Retinal pigment epithelial cell (primary cell): ENCODE measurements around the gene VPS51.

Source experiments
- DNase-seq: peaks from one replicate; pipeline ENCODE4 v3.0.0-alpha.2; 2010; ENCODE audit warnings: low read depth
- H3K4me3 ChIP-seq: 2 replicates; pipeline ENCODE4 v1.5.1; 2011; ENCODE audit warnings: mild to moderate bottlenecking, low read length, control low read depth, moderate library complexity
- CTCF ChIP-seq: conservative IDR thresholded peaks from 2 replicates; pipeline ENCODE4 v1.5.1; 2011; ENCODE audit warnings: low read depth, low read length, control low read depth, inconsistent platforms

The VPS51 gene

GRCh38 chr11:65104628-65105027 is 8.6 kb downstream of the VPS51 start:
- no peak for TF ChIP-seq CTCF
- no peak overlapping the region for H3K4me3 ChIP-seq
- no peak for DNase-seq

- TF ChIP-seq CTCF: no peak
- no peak for DNase-seq
- H3K4me3 ChIP-seq: no peak overlapping the region
Measured at GRCh38 chr11:65107078-65107477, 11.1 kb downstream of the VPS51 start.

GRCh38 chr11:65107751-65108468 is 11.9 kb downstream of the VPS51 start:
- TF ChIP-seq CTCF: no peak
- no peak for DNase-seq
- H3K4me3 ChIP-seq: no peak overlapping the region

GRCh38 chr11:65108469-65109123 is 12.6 kb downstream of the VPS51 start:
- no peak overlapping the region for H3K4me3 ChIP-seq
- no peak for TF ChIP-seq CTCF
- DNase-seq: no peak

- no peak for DNase-seq
- H3K4me3 ChIP-seq: no peak overlapping the region
- TF ChIP-seq CTCF: no peak
Measured at GRCh38 chr11:65109231-65110198, 13.5 kb downstream of the VPS51 start.

GRCh38 chr11:65110354-65110861 is 14.4 kb downstream of the VPS51 start:
- peak; percentile 97 for TF ChIP-seq CTCF
- H3K4me3 ChIP-seq: no peak overlapping the region
- DNase-seq: no peak
